ENCODE measurements around the gene TMA16.
"Not testable (repeated sequence)": the region's sequence is repeated elsewhere in the genome, so short reads cannot be mapped to it uniquely, and the experiment has no call there.

TMA16 gene

DNA sequence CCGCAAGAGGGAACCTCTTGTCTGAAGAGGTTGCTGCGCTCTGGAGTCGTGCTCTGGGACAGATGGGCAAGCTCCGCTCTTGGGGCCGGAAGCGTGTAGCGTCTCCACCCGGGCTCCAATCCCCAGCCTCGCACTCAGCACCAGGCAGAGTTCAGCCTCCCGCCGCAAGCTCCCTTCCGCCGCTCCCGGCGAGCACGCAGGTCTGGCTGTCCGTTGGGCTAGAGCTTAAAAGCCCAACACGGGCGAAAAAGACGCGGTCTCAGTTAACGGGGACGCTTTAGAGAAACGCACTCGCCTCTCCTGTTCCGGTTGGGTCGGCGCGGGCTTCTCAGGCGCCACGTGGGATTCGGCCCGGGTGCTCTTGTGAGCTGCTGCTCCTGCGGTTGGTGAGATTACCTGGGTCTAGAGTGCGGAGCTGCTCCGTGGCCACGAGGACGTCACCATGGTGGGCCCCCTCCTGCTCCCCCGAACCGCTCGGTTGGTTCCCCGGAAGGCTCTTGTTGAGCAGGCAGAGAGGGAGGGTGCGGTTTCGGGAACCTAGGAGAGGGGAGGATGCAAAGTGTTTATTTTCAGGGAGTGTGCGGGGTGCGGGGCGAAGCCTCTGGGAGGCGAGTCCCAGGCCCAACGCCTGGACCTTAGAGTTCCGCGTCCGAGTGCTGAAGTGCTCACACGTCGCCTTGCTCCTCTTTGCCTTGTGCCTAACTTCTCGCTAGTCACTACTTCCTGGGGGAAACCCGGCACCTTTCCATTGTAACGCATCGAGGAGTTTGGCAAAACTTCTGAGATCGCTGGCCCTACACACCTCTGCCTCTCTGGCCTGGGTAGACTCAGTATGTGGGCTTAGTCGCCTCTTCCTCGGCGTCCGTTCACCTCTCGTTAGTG is at the start of gene TMA16:
Gene TMA16, plus strand, starts transcription at position 331 of the 882 bp plus-strand sequence. Its CDS starts 112 bp downstream, at position 443.
- DNase-seq (ENCODE audit: low spot score) = peak; percentile 88

DNA sequence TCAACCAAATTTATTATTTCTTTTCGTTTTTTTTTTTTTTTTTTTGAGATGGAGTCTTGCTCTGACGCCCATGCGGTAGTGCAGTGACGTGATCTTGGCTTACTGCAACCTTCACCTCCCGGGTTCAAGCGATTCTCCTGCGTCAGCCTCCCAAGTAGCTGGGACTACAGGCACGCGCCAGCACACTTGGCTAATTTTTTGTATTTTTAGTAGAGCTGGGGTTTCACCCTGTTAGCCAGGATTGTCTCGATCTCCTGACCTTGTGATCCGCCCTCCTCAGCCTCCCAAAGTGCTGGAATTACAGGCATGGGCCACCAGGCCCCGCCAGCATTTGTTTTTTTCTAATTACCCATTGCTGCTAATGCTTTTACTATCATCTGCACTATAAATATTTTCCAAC is 47.5 kb upstream of the TMA16 start:
- DNase-seq (ENCODE audit: low spot score) = not testable (repeated sequence)

DNA sequence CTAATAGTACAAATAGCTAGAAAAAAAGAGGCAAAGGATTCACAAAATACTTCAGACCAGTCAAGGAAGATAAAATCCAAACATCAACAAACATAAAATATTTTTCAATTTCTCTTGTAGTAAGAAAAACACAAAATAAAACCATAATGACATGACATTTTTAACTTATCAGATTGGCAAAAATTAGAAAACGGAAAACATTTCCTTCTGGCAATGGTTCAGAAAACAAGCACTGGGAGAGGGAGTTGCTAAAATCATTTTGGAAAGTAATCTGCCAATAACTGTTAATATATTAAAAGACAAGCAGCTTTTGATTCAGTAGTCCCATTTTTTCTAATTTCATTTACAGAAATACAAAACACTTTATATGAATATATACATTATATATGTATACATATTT is 47.0 kb upstream of the TMA16 start:
- no peak for DNase-seq (ENCODE audit: low spot score)

DNA sequence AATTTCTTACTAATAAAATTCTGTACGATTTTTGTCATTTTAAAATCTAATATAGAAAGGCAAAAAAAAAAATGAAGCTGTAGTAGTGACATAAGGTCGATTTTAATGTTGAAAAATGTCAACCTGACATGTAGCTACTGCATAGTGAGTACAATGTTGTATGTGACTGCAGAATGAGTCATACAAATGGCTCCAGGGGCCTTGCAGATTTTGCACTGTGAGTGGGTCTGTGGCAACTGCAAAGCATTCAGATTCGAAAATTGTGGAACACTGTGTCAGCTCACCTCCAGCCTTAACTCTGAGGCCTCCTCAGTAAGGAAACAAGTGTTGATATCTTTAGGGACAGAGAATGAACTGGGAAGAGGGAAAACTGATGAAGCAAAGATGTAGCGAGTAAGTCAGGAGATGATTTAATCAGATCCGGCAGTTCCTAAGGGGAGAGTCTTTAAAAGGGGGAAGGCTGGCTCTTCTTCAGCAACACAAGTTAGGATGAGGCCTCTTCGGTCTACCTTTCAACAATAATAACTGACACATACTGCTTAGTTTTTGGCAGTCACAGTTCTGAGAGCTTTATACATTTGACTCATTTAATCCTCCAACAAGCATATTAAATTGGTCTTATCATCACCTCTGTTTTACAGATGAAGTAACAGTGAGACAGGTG is 45.8 kb upstream of the TMA16 start:
- peak; percentile 33 for DNase-seq (ENCODE audit: low spot score)

DNA sequence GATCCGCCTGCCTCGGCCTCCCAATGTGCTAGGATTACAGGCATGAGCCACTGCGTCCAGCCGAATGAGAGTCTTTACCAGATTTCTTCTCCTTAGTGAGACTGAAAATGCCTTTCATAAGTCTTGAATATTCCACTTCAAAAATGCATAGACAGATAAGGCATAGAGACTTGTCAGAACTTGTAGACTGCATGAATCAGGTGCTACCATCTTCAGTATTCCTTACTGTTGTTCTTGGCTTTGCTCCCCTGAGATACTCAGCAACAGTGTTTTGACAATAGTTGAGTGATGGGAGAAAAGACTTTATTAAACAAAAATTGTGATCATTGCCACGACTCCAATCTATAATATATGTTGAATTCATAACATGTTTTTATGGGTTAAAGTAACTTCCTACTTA is 31.9 kb upstream of the TMA16 start:
- DNase-seq (ENCODE audit: low spot score) = no peak

DNA sequence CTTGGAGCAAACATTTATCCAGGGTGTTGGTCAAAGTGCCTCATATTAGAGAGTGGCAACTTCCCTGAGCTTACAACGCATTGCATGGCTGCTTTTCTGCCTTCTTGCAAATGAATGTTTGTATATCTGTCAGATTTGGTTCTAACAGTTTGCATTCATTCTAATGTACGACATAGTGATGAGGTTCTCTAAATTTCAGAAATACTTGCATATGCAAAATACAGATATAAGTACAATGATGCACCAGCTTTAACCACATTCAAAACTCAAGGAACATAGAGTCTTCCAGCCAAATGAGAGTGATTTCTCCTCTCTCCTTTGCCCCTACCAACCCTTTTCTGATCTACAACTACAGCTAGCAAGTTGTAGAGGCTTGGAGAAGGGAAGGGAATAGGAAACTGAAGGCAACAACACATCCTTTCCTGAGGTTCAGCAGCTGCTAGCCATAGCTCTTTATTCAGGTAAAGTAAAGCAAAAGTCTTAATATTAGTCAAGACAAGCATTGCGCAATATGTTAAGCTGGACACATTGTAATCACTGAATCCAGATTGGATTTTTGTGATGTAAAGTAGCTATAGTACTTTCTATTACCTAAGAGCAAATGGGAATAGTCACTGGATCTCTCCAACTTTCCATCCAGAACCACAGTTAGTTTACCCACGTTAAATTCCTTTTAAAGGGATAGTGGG is 27.3 kb upstream of the TMA16 start:
- no peak for DNase-seq (ENCODE audit: low spot score)

DNA sequence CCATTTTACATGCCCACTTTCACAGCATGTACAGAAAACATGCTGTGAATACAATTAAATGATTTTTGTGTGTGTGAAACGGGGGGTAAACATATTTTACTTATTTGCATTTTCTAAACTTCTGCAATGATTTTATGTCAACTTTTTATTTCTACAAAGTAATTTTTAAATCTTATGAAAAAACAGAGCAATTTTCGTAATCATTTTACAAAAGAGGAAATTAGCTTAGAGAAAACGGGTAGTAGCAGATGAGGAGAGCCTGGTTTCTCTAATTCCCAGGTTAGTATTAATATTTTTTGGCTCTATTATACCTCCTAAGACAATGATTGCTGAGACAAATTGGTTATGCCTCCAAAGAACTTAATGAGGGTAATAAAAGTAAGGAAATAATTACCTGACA is 24.1 kb upstream of the TMA16 start:
- no peak for DNase-seq (ENCODE audit: low spot score)

DNA sequence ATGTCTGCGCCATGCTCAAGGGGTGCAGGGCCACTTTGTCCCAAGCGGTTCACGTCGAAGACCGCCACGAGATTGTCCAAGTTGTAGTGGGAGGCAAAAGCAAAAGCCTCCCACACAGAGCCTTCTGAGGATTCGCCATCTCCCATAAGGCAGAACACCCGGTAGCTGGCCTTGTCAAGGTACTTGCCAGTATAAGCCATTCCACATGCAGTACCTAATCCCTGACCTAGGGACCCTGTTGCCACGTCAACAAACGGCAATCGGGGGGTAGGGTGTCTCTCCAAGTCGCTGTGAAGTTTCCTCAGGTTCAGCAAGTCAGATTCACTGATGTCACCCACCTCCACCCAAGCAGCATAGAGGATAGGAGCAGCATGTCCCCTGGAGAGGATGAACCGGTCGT is 21.4 kb upstream of the TMA16 start:
- no peak for DNase-seq (ENCODE audit: low spot score)

DNA sequence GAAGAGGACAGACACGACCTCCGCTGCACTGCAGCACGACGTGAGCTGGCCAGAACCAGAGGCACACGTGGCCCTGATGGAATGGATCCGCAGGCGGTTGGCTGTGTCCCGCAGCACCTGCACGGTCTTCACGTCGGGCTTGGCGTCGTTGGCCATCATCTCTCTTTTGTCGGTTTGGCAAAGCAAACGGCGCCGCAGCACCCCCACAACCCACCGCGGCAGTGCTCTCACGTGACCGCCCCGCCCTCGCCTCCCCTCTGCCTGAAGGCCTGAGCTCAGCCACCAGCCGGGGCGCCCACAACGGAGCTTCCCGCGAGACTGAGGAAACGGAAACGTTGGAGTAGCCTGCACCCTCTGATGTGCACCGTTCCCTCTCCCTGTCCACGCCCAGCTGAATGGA is 20.9 kb upstream of the TMA16 start, which contains the start of gene TKTL2:
Gene TKTL2, minus strand, starts transcription at position 179 of the 400 bp plus-strand sequence. Its CDS starts 20 bp downstream, at position 159.
- DNase-seq (ENCODE audit: low spot score) = no peak

DNA sequence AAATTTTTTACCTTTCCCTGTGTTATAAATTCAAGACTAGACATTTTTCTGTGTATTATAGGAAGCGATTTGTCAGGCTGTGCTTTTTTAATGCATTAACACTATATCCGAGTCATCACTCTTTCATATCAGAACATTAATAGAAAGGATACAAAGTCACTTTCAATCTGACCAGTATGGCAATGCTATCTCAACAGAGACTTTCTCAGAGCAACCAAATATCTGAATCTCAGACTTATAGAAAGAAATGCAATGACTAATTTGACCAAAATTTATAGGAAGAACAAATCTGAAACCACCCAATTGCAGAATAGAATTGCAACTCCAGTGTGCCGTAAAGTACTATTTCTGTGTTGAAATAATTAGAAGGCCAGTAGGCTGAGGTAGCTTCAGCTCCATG is 20.5 kb upstream of the TMA16 start:
- no peak for DNase-seq (ENCODE audit: low spot score)

DNA sequence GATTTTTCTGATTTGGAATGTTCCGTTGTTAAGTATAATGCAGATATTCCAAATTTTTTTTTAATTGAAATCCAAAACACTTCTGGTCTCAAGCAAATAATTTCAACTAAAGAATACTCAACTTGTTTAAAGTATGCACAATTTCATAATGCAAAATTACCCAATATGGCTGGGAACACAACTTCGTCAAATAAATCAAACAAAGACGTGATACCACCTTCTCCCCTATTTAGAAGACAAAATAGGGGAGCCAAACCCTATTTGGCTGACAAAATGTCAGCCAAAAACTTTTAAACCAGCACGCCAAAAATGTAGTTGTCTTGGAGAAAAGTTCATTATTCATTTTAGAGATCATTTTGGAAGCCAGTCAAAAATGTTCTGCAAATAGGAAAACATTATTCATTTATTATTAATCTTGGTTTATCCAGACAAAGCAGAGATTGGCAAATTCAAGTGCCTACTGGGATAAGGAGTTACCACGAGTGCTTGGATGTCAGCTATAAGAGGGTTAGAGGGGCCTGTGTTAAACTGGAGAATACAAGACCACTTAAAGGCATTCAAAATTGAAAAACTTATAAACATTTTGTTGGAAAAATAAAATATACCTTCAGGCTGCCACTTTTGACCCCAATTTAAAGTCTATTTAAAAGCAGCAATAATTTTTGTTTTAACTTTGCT is 17.6 kb upstream of the TMA16 start:
- DNase-seq (ENCODE audit: low spot score) = no peak

DNA sequence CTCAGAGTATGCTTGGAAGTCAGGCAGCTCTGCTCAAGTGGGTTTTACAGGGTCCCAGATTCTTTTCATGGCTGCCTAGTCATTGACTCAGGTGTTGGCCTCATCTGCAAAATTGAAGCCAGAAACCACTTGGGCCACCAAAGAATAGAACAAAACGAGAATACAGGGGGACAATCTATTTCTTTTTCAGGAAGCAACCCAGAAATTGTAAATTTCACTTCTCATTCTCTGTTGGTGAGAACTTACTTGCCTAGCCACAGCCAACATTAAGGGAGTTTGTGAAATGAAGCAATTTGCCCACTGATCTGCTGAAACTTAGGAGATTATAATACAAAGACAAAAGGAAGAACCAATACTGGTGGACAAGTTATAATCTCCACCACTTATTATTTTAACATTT is 12.3 kb upstream of the TMA16 start:
- peak; percentile 9 for DNase-seq (ENCODE audit: low spot score)

DNA sequence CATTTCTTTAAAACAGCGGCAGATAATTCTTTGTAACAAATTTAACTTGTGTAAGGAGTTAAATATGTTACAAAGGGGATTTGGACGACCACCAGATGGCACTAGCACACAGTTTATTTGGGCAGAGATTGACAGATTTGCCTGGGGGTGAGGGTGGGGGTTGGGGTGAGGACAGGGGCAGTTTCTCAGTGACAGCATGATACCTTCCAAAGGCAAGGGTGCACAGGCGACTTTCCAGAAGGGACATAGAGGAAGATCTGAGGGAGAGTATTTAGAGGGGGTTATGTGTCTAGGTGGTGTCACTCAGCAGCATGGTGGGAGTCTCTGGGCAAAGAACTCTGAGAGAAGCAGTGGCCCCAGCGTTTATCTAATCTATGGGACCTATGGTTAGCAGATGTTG is 9.6 kb upstream of the TMA16 start:
- peak; percentile 35 for DNase-seq (ENCODE audit: low spot score)

DNA sequence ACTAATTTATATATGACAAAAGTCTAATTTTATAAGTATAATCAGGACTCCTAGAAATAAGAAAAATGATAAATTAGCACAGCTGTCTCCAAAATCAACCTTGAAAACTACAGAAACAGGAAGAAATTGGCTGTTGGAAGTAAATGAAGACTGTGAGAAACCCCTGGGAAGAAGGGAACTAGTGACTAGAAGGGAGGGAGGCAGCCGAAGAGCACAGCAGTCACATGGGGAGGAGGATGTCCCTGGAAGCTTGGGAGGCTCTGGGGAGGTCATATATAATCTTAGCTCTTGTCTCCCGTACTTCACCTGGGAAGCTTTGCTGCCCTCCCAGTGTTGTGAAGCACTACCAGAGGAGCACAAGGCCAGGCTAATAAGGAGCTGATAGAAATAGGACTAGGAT is 8.9 kb upstream of the TMA16 start:
- DNase-seq (ENCODE audit: low spot score) = no peak

DNA sequence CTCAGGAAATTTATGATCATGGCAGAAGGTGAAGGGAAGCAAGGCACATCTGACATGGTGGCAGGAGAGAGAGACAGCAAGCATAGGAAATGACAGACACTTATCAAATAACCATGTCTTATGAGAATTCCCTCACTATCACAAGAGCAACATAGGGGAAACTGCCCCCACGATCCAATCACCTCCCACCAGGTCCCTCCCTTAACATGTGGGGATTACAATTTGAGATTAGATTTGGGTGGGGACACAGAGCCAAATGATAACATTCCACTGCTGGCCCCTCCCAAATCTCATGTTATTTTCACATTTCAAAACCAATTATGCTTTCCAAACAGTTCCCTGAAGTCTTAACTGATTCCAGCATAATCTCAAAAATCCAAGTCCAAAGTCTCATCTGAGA is 8.2 kb upstream of the TMA16 start:
- no peak for DNase-seq (ENCODE audit: low spot score)

DNA sequence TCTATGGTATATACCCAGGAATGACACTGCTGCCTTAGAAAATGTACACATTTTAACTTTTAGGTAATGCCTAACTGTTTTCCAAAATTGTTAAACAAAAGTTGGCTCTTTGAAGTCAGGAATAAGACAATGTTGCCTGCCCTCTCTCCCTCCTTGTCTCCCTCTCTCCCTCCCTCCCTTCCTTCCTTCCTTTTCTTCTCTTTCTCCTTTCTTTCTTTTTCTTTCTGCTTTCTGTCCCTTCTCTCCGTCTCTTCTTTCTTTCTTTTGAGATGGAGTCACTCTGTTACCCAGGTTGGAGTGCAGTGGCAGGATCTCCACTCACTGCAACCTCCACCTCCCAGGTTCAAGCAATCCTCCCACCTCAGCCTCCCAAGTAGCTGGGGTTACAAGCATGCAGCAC is 4.6 kb upstream of the TMA16 start:
- no peak for DNase-seq (ENCODE audit: low spot score)

DNA sequence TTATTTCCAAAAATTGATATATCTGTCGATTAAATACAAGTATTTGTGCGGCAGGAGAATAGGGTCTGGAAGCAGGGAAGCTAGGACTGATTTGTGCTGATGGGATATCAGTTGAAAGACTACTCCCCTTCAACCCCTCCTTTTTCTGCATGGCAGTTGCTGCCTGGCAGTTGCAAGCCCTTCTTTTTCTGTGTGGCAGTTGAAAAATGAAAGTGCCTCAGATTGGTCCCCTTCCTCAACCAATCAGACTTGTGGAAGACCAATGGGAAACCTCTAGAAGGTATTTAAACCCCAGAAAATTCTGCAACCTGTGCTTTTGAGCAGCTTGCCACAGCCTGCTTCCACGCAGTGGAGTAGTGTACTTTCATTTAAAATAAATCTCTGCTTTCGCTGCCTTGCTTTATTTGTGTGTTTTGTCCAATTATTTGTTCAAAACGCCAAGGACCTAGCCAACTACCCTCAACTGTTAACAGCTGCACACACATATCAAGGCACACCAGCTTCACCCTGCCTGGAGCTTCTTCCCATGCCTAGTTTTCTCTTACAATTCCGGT is 1.5 kb upstream of the TMA16 start:
- DNase-seq (ENCODE audit: low spot score) = no peak

DNA sequence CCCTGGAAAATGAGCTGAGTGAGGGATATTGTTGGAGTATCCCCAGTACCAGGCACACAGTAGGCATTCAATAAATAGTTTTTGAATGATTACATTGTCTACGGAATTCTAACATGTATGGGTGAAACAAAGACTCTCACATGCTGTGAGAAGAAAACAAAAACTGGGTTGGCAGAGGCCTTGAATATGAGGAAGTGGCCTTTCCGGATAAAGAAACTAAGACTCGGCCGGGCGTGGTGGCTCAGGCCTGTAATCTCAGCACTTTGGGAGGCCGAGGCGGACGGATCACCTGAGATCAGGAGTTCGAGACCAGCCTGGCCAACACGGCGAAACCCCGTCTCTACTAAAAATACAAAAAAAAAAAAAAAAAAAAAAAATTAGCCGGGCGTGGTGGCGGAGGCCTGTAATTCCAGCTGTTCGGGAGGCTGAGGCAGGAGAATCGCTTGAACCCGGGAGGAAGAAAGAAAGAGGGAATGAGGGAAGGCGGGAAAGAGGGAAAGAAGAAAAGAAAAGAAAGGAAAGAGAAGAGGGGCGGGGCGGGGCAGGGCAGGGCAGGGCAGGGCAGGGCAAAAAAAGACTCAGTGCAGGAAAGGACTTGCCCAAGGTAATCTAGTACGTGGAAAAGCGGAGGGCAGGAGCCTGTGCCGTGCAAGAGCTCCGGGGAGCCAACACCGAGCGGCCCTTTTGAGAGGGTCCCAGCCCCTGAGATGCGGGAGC is 689 bp upstream of the TMA16 start:
- no peak for DNase-seq (ENCODE audit: low spot score)

DNA sequence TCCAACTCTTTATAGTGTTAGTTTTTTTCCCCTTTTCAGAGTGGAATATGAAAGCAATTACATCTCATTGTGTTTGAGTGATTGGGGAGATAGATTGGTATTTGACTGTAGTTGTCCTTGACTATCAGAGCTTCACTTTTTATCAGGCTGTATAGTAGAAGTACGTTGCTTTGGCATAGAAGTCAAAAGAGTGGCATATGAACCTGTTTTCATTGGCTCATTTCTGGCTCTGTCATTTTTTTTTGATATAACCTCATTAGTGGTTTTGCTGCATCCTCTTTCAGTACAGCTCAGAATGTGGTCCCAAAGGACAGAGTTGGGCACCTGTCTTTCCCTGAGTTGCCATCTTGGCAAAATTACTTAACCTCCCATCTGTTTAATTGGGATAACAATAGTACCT is 1.4 kb downstream of the TMA16 start:
- DNase-seq (ENCODE audit: low spot score) = no peak

DNA sequence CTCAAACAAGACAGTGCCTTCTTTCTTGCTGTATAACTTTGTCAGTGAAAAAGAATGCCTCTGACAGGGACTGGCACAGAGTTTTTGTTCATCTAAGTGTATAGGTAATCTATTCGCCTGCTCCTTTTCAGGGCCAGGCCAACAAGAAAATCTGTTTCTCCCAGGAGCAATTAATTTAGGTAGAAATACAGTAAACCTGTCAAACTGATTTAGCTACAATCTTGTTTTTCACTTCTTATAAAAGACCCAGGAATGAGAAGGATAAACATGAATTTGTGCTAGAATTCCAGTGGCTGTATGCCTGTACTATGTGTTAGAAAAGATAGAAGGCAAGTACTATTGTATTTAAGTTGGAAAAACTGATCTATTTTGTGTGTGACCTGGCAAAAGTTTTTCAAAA is 6.1 kb downstream of the TMA16 start:
- DNase-seq (ENCODE audit: low spot score) = no peak

DNA sequence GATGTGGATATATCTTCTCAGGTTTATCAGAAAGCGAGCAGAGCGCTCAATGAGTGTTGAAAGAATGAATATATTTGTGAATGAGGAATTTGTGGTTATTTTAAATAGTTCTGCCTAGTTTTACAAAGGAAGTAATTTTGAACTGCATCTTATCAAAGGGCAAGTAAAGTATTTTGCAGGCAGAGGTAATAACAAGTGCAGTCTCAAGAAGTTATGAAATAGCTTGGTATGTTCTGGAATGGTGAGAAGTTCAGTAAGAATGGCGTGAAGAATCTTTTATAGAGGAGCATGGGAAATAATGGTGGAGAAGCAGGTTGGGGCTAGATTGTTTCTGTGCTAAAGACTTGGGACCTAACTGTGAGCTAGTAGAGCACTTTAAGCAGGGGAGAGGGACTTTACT is 10.9 kb downstream of the TMA16 start:
- DNase-seq (ENCODE audit: low spot score) = no peak

Data from putamen (tissue), 1 donor.